Endothelial cell (in vitro differentiated cells): Measurements from ENCODE around the gene WAC. TPM values are rescaled to one million over a fixed set of nuclear protein-coding genes. Genes with fewer than 3 reads are reported as not detected.
A peak's percentile ranks its signal among the peaks of the same experiment; 100 is the strongest.

Experiments
- DNase-seq: peaks from one replicate; pipeline ENCODE4 v3.0.0; 2021; ENCODE audit warnings: low spot score
- H3K27ac Mint-ChIP-seq: one replicate; pipeline ENCODE4 v1.8.0; 2021; ENCODE audit warnings: mixed read lengths, inconsistent platforms; ENCODE audit not compliant: unreplicated experiment
- H3K27me3 Mint-ChIP-seq: one replicate; pipeline ENCODE4 v1.8.0; 2021; ENCODE audit warnings: mild to moderate bottlenecking, moderate library complexity, mixed read lengths, inconsistent platforms; ENCODE audit not compliant: unreplicated experiment
- H3K36me3 Mint-ChIP-seq: one replicate; pipeline ENCODE4 v1.8.0; 2021; ENCODE audit warnings: mild to moderate bottlenecking, low read depth, mixed read lengths, inconsistent platforms; ENCODE audit not compliant: unreplicated experiment
- H3K4me1 Mint-ChIP-seq: one replicate; pipeline ENCODE4 v1.8.0; 2021; ENCODE audit warnings: mild to moderate bottlenecking, mixed read lengths, inconsistent platforms; ENCODE audit not compliant: unreplicated experiment
- H3K4me3 Mint-ChIP-seq: one replicate; pipeline ENCODE4 v1.8.0; 2021; ENCODE audit warnings: mild to moderate bottlenecking, mixed read lengths, inconsistent platforms; ENCODE audit not compliant: unreplicated experiment
- H3K9me3 Mint-ChIP-seq: one replicate; pipeline ENCODE4 v1.8.0; 2021; ENCODE audit warnings: mixed read lengths, inconsistent platforms; ENCODE audit not compliant: unreplicated experiment
- total RNA-seq: library from RNA; stranded (reverse); fragmentation: NEBNext Ultra II Directional; extraction: Animal tissue kit (Norgen Biotek cat#: 25700); gene quantifications from one replicate; pipeline ENCODE4 v1.2.1, GENCODE V29; 2021; ENCODE audit not compliant: unreplicated experiment
- TF ChIP-seq, protein P1 (sequence below): fragments of 200-600 bp; sonication (generic); IDR thresholded peaks from one replicate; pipeline ENCODE4 v1.5.0; 2021; ENCODE audit warnings: antibody characterized with exemption; ENCODE audit not compliant: unreplicated experiment

The WAC gene
- total RNA-seq, 1 donor from 2014 or later, result 122 TPM

DNA sequence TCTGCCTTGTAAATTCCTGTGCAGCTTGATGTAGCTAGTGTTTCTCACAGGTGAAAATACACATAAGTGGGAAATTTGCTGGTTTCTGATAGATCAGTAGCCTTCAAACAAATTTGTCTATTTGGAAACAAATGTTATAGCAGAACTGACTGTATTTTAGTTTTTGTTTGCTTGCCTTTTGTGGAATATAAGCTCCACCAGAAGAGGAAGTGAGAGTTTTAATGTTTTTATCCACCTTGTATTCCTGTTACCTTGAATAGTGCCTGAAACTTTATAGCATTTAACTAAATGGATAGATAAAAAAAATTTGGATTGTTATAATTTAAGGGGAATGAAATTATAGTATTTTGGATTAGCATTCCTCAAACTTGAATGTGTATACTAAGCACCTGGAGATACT lies 9.8 kb downstream of the WAC start:
- Mint-ChIP-seq H3K27me3 (no peaks in the 10 kb centered on the region), H3K4me1 (no peaks in the 10 kb centered on the region), H3K4me3 (no peak overlapping the region), H3K27ac (no peak overlapping the region), H3K36me3 (peaks cover 15% of the 10 kb centered on the region), H3K9me3 (no peaks in the 10 kb centered on the region)
- DNase-seq, result no peak
- TF ChIP-seq, protein P1, sequence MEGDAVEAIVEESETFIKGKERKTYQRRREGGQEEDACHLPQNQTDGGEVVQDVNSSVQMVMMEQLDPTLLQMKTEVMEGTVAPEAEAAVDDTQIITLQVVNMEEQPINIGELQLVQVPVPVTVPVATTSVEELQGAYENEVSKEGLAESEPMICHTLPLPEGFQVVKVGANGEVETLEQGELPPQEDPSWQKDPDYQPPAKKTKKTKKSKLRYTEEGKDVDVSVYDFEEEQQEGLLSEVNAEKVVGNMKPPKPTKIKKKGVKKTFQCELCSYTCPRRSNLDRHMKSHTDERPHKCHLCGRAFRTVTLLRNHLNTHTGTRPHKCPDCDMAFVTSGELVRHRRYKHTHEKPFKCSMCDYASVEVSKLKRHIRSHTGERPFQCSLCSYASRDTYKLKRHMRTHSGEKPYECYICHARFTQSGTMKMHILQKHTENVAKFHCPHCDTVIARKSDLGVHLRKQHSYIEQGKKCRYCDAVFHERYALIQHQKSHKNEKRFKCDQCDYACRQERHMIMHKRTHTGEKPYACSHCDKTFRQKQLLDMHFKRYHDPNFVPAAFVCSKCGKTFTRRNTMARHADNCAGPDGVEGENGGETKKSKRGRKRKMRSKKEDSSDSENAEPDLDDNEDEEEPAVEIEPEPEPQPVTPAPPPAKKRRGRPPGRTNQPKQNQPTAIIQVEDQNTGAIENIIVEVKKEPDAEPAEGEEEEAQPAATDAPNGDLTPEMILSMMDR, result no peak

DNA sequence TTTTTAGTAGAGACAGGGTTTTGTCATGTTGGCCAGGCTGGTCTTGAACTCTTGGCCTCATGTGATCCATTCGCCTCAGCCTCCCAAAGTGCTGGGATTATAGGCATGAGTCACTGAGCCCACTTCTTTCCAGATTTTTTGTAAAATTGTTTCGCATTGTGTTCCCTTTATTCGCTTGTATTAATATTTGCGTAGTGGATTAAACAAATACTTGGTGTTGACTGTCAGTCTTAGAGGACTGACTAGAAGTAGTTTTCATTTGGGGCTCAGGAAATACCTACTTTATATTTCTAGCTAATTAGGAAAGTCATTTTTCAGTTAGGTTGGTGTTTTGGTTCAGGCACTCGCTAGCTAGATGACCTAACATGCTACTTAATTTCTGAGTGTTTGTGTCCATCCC lies 11.1 kb downstream of the WAC start:
- TF ChIP-seq, protein P1, result no peak
- Mint-ChIP-seq H3K4me1 (no peaks in the 10 kb centered on the region), H3K9me3 (no peaks in the 10 kb centered on the region), H3K36me3 (peaks cover 10% of the 10 kb centered on the region), H3K4me3 (no peak overlapping the region), H3K27me3 (no peaks in the 10 kb centered on the region), H3K27ac (no peak overlapping the region)
- no peak for DNase-seq

DNA sequence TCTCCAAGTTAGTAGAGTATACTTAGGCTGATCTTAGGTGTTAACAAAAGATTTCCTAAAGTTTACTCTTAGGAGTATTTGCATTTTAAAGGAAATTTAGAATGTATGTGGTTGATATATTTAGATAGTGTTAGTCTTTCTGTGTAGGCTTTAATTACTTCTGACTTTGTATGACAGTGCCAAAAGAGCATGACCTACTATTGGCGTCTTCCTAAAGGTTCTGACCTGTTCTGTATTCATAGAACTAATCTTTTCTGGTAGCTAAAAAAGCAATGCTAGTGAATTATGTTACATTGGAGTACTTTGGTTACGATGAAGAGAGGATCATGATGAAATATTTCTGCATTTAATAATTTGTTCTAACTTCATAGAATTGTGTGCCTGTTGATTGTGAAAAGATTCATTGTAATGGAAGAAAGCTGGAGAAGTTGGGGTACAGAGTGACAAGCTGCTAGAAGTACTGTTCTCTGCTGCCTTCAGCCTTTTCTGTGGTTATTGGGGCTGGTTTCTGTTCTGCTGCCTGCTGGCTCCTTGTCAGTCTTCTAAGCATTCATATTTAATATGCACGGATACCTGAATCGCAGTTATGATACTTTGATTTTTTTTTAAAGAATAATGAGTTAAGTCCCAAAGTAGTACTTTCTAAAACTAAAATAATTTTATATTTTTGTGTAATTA lies 13.2 kb downstream of the WAC start:
- no peak overlapping the region for H3K4me3 Mint-ChIP-seq
- H3K4me1 Mint-ChIP-seq, result peaks cover 5% of the 10 kb centered on the region
- H3K36me3 Mint-ChIP-seq, result peaks cover 24% of the 10 kb centered on the region
- no peaks in the 10 kb centered on the region for H3K27me3 Mint-ChIP-seq
- no peak for DNase-seq
- TF ChIP-seq, protein P1, result no peak
- no peaks in the 10 kb centered on the region for H3K9me3 Mint-ChIP-seq
- no peak overlapping the region for H3K27ac Mint-ChIP-seq

DNA sequence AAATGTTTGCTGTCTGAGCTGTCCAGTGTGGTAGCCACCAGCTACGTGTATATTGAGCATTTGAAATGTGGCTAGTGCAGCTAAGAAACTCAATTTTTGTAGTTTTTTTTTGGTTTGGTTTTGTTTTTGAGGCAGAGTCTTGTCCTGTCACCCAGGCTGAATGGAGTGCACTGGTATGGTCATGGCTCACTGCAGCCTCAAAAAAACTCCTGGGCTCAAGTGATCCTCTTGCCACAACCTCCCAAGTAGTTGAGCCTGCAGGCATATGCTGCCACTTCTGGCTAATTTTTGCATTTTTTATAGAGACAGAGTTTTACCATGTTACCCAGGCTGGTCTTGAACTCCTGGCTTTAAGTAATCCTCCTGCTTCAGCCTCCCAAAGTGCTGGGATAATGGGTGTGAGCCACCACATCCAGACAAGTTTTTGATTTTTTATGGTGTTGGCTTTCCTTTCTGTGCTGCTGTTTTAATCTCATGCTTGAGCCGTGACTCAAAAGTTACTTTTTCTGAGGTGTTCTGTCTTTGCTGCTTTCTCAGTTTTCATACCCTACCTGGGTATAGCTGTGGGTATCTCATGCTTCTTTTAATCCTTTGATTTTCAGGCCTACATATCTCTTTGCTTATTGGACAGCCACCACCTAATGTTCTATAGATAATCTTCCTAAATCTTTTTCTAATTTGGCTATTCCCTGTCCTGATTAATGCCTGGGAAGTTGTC lies 16.0 kb downstream of the WAC start:
- Mint-ChIP-seq H3K27ac (no peak overlapping the region), H3K27me3 (no peaks in the 10 kb centered on the region), H3K9me3 (no peaks in the 10 kb centered on the region), H3K4me3 (no peak overlapping the region), H3K36me3 (peaks cover 18% of the 10 kb centered on the region), H3K4me1 (peaks cover 5% of the 10 kb centered on the region)
- TF ChIP-seq, protein P1, result no peak
- no peak for DNase-seq

DNA sequence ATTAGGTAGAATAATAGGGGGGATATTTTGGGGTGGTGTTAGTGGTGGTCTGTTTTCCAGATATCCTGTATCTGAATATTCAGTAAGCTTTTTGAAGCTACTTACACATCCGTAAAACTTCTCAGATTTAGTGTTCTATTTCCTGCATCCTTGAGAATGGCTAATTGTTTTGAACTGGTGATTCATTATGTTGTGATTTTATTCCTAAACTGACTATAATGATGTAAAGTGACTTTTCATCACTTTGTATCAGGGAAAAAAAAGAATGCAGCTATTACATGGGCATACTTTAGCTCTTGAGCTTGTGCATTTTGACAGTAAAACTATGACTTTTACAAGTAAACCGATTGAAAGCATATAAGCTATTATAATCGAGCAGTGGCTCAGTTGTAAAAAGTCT lies 18.2 kb downstream of the WAC start:
- peaks cover 9% of the 10 kb centered on the region for H3K4me1 Mint-ChIP-seq
- H3K4me3 Mint-ChIP-seq, result no peak overlapping the region
- H3K27me3 Mint-ChIP-seq, result peaks cover 2% of the 10 kb centered on the region
- no peak for DNase-seq
- TF ChIP-seq, protein P1, result no peak
- peak overlapping the region; percentile 49 for H3K27ac Mint-ChIP-seq
- H3K9me3 Mint-ChIP-seq, result no peaks in the 10 kb centered on the region
- peaks cover 31% of the 10 kb centered on the region for H3K36me3 Mint-ChIP-seq
